GM12878 (cell line): ENCODE results near the gene PIK3R2. TPM values are rescaled to one million over a fixed set of nuclear protein-coding genes. Genes with fewer than 3 reads are reported as not detected.

Experiments used
- BACH1 ChIP-seq: fragments of 450-650 bp; IDR thresholded peaks from 2 replicates; pipeline ENCODE4 v1.6.1; 2017; ENCODE audit warnings: mild to moderate bottlenecking, borderline replicate concordance
- BCL11A ChIP-seq: IDR thresholded peaks from 2 replicates; pipeline ENCODE4 v1.6.1; 2011; ENCODE audit warnings: low read depth, low read length
- BRCA1 ChIP-seq: IDR thresholded peaks from 2 replicates; pipeline ENCODE4 v1.6.1; 2011; ENCODE audit warnings: low read depth, low read length, improper control_type of control experiment
- CHD1 ChIP-seq: IDR thresholded peaks from 2 replicates; pipeline ENCODE4 v1.6.1; 2012; ENCODE audit warnings: low read depth, low read length, improper control_type of control experiment
- CREM ChIP-seq: IDR thresholded peaks from 2 replicates; pipeline ENCODE4 v1.6.1; 2014; ENCODE audit warnings: antibody characterized with exemption, low read depth
- E2F8 ChIP-seq: fragments of 450-650 bp; IDR thresholded peaks from 2 replicates; pipeline ENCODE4 v1.6.1; 2018; ENCODE audit warnings: mild to moderate bottlenecking, low read depth, moderate library complexity; ENCODE audit not compliant: partially characterized antibody
- EP300 ChIP-seq, 2 experiments: fragments of 150-350 bp in 1 of 2; IDR thresholded peaks; 2 replicates each; pipeline ENCODE4 v1.6.1; 2011 to 2012; ENCODE audit warnings: low read depth in 2 of 2, low read length in 2 of 2, borderline replicate concordance in 1 of 2, improper control_type of control experiment in 1 of 2, inconsistent platforms in 1 of 2; ENCODE audit not compliant: control insufficient read depth in 1 of 2
- EZH2 ChIP-seq: IDR thresholded peaks from 2 replicates; pipeline ENCODE4 v1.6.1; 2012; ENCODE audit warnings: low read depth, mild to moderate bottlenecking, control low read depth, inconsistent platforms, low read length, borderline replicate concordance; ENCODE audit not compliant: control insufficient read depth
- FOXK2 ChIP-seq: fragments of 450-650 bp; IDR thresholded peaks from 2 replicates; pipeline ENCODE4 v1.6.1; 2017; ENCODE audit warnings: mild to moderate bottlenecking, moderate library complexity
- JUND ChIP-seq: IDR thresholded peaks from 2 replicates; pipeline ENCODE4 v1.6.1; 2012; ENCODE audit warnings: low read depth, mild to moderate bottlenecking, low read length, improper control_type of control experiment, moderate library complexity
- KAT2A ChIP-seq: conservative IDR thresholded peaks from 2 replicates; pipeline ENCODE4 v1.6.1; 2011; ENCODE audit warnings: low read depth, low read length; ENCODE audit not compliant: control insufficient read depth
- KDM1A ChIP-seq: fragments of 200-600 bp; sonication (generic); IDR thresholded peaks from 2 replicates; pipeline ENCODE4 v1.6.1; 2016; ENCODE audit warnings: borderline replicate concordance
- KLF5 ChIP-seq: fragments of 450-650 bp; IDR thresholded peaks from 2 replicates; pipeline ENCODE4 v1.6.1; 2014; ENCODE audit warnings: mild to moderate bottlenecking; ENCODE audit not compliant: partially characterized antibody
- NFIC ChIP-seq: IDR thresholded peaks from 2 replicates; pipeline ENCODE4 v1.6.1; 2012; ENCODE audit warnings: low read depth, mild to moderate bottlenecking, inconsistent platforms, low read length, moderate library complexity
- PAX8 ChIP-seq: fragments of 450-650 bp; IDR thresholded peaks from 2 replicates; pipeline ENCODE4 v1.6.1; 2017; ENCODE audit warnings: mild to moderate bottlenecking, moderate library complexity
- POU2F2 ChIP-seq: IDR thresholded peaks from 3 replicates; pipeline ENCODE4 v1.6.1; 2011; ENCODE audit warnings: low read depth, mild to moderate bottlenecking, low read length, borderline replicate concordance
- SUPT20H ChIP-seq: IDR thresholded peaks from 2 replicates; pipeline ENCODE4 v1.6.1; 2011; ENCODE audit warnings: low read depth, mild to moderate bottlenecking, low read length, moderate library complexity, borderline replicate concordance; ENCODE audit not compliant: control insufficient read depth
- TAF1 ChIP-seq: IDR thresholded peaks from 2 replicates; pipeline ENCODE4 v1.6.1; 2011; ENCODE audit warnings: mild to moderate bottlenecking, low read depth, low read length, borderline replicate concordance
- TCF3 ChIP-seq: IDR thresholded peaks from 2 replicates; pipeline ENCODE4 v1.6.1; 2012; ENCODE audit warnings: low read depth, mild to moderate bottlenecking, low read length, borderline replicate concordance; ENCODE audit not compliant: insufficient read depth
- ZNF217 ChIP-seq: fragments of 450-650 bp; IDR thresholded peaks from 2 replicates; pipeline ENCODE4 v1.6.1; 2017; ENCODE audit warnings: antibody characterized with exemption, mild to moderate bottlenecking
- ZNF24 ChIP-seq: fragments of 450-650 bp; IDR thresholded peaks from 2 replicates; pipeline ENCODE4 v1.6.1; 2017; ENCODE audit warnings: antibody characterized with exemption, mild to moderate bottlenecking
- ZZZ3 ChIP-seq: IDR thresholded peaks from 2 replicates; pipeline ENCODE4 v1.6.1; 2011; ENCODE audit warnings: low read depth; ENCODE audit not compliant: control insufficient read depth, insufficient read length
- polyA plus RNA-seq, 11 experiments: library from polyadenylated mRNA; depleted of rRNA in 4 of 11; unstranded in 6 of 11; stranded (reverse) in 5 of 11; fragments of >200 nt; fragmentation: Nextera tagmentation in 4 of 11; fragmentation: Illumina TruSeq in 1 of 11; extraction: Ambion mirVana in 4 of 11; extraction: Trizol in 1 of 11; gene quantifications; 1 replicate in 1 of 11; 2 replicates in 10 of 11; pipeline versions ENCODE4 v1.2.1 to v1.2.3, GENCODE V29; 2011 to 2016; ENCODE audit warnings: inconsistent platforms in 2 of 11, missing spikeins in 2 of 11, low read depth in 1 of 11
- total RNA-seq, 4 experiments: library from RNA; depleted of rRNA in 3 of 4; stranded (reverse); fragments of >200 nt in 3 of 4; fragmentation: Illumina TruSeq in 1 of 4; extraction: Trizol in 1 of 4; gene quantifications; 2 replicates each; pipeline versions ENCODE4 v1.2.1 to v1.2.3, GENCODE V29; 2013 to 2021
- TF ChIP-seq, protein P1 (sequence below): fragments of 450-650 bp; IDR thresholded peaks from 2 replicates; pipeline ENCODE4 v1.6.1; 2017; ENCODE audit warnings: antibody characterized with exemption, mild to moderate bottlenecking, moderate library complexity
- TF ChIP-seq, protein P2 (sequence below): fragments of 150-350 bp; IDR thresholded peaks from 2 replicates; pipeline ENCODE4 v1.6.1; 2014; ENCODE audit warnings: mild to moderate bottlenecking, low read depth, low read length
- TF ChIP-seq, protein P3 (sequence below): IDR thresholded peaks from 2 replicates; pipeline ENCODE4 v1.6.1; 2011; ENCODE audit warnings: low read depth, mild to moderate bottlenecking, low read length, moderate library complexity, borderline replicate concordance; ENCODE audit errors: extremely low read depth

Gene PIK3R2
- total and polyA plus RNA-seq, 10 of the 15 experiments (the other 5 are each of a cell fraction or from before 2014, with no cell fraction given) = 0.26 to 22.6 (median 2.5) TPM

GRCh38 chr19:18203863-18204393 is 51.0 kb downstream of the PIK3R2 start, which contains the start of gene RAB3A (continued):
- no peak for TF ChIP-seq E2F8
- no peak for TF ChIP-seq SUPT20H
- no peak for TF ChIP-seq KLF5
- TF ChIP-seq EP300 (IDR thresholded peaks at IDR 0.05; ENCODE audit: borderline replicate concordance in 1 of 2, control insufficient read depth in 1 of 2, low read depth in 2 of 2, low read length in 2 of 2) = no peak
- TF ChIP-seq KDM1A = no peak
- TF ChIP-seq, protein P1, sequence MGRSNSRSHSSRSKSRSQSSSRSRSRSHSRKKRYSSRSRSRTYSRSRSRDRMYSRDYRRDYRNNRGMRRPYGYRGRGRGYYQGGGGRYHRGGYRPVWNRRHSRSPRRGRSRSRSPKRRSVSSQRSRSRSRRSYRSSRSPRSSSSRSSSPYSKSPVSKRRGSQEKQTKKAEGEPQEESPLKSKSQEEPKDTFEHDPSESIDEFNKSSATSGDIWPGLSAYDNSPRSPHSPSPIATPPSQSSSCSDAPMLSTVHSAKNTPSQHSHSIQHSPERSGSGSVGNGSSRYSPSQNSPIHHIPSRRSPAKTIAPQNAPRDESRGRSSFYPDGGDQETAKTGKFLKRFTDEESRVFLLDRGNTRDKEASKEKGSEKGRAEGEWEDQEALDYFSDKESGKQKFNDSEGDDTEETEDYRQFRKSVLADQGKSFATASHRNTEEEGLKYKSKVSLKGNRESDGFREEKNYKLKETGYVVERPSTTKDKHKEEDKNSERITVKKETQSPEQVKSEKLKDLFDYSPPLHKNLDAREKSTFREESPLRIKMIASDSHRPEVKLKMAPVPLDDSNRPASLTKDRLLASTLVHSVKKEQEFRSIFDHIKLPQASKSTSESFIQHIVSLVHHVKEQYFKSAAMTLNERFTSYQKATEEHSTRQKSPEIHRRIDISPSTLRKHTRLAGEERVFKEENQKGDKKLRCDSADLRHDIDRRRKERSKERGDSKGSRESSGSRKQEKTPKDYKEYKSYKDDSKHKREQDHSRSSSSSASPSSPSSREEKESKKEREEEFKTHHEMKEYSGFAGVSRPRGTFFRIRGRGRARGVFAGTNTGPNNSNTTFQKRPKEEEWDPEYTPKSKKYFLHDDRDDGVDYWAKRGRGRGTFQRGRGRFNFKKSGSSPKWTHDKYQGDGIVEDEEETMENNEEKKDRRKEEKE = no peak
- TF ChIP-seq CREM = peak; percentile 63
- no peak for TF ChIP-seq ZNF24
- TF ChIP-seq BRCA1 = no peak
- TF ChIP-seq, protein P2, sequence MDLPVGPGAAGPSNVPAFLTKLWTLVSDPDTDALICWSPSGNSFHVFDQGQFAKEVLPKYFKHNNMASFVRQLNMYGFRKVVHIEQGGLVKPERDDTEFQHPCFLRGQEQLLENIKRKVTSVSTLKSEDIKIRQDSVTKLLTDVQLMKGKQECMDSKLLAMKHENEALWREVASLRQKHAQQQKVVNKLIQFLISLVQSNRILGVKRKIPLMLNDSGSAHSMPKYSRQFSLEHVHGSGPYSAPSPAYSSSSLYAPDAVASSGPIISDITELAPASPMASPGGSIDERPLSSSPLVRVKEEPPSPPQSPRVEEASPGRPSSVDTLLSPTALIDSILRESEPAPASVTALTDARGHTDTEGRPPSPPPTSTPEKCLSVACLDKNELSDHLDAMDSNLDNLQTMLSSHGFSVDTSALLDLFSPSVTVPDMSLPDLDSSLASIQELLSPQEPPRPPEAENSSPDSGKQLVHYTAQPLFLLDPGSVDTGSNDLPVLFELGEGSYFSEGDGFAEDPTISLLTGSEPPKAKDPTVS = no peak
- no peak for TF ChIP-seq EZH2
- no peak for TF ChIP-seq TAF1
- TF ChIP-seq ZZZ3 = no peak
- TF ChIP-seq NFIC = no peak
- no peak for TF ChIP-seq BCL11A
- no peak for TF ChIP-seq PAX8
- no peak for TF ChIP-seq JUND
- TF ChIP-seq BACH1 = no peak; the same call in 1 of the 2 replicates
- TF ChIP-seq FOXK2 = no peak
- TF ChIP-seq, protein P3, sequence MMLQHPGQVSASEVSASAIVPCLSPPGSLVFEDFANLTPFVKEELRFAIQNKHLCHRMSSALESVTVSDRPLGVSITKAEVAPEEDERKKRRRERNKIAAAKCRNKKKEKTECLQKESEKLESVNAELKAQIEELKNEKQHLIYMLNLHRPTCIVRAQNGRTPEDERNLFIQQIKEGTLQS = no peak
- TF ChIP-seq POU2F2 = no peak; the same call in 2 of the 3 replicates
- no peak for TF ChIP-seq CHD1
- TF ChIP-seq TCF3 = no peak
- no peak for TF ChIP-seq ZNF217
- TF ChIP-seq KAT2A = no peak
